Thyroid gland (tissue), 4 donors: ENCODE measurements around the gene BSPRY.

Experiments
- POLR2A ChIP-seq, 2 donors: fragments of 450-650 bp; IDR thresholded peaks; one replicate each; pipeline ENCODE4 v1.6.1; 2017; ENCODE audit warnings: antibody characterized with exemption in 2 of 2, mild to moderate bottlenecking in 2 of 2, moderate library complexity in 1 of 2
- TF ChIP-seq, protein P1 (sequence below), 6 experiments: fragments of 200-600 bp in 3 of 6; fragments of 450-650 bp in 3 of 6; sonication (generic) in 3 of 6; IDR thresholded peaks; one replicate each; pipeline ENCODE4 v1.5.1; 2016 to 2019; ENCODE audit warnings: antibody characterized with exemption in 6 of 6, mild to moderate bottlenecking in 2 of 6, inconsistent platforms in 1 of 6, moderate library complexity in 1 of 6

DNA sequence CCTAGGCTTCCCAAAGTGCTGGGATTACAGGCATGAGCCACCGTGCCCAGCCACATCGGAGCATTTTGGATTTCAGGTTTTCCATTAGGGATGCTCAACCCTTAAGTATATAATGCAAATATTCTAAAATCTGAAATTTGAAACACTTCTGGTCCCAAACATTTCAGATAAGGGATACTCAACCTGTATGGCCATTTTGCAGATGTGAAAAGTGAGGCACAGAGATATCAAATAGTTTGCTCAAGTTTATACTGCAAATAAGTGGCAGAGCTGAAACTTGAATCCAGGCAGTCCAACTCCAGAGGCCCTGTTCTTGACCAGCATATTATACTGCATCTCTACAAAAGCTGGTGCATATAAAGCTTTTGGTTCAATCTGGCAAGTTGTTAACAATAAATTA lies 11.6 kb upstream of the BSPRY start:
- TF ChIP-seq, protein P1, sequence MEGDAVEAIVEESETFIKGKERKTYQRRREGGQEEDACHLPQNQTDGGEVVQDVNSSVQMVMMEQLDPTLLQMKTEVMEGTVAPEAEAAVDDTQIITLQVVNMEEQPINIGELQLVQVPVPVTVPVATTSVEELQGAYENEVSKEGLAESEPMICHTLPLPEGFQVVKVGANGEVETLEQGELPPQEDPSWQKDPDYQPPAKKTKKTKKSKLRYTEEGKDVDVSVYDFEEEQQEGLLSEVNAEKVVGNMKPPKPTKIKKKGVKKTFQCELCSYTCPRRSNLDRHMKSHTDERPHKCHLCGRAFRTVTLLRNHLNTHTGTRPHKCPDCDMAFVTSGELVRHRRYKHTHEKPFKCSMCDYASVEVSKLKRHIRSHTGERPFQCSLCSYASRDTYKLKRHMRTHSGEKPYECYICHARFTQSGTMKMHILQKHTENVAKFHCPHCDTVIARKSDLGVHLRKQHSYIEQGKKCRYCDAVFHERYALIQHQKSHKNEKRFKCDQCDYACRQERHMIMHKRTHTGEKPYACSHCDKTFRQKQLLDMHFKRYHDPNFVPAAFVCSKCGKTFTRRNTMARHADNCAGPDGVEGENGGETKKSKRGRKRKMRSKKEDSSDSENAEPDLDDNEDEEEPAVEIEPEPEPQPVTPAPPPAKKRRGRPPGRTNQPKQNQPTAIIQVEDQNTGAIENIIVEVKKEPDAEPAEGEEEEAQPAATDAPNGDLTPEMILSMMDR (IDR thresholded peaks at IDR 0.05): no peak
- no peak for TF ChIP-seq POLR2A (IDR thresholded peaks at IDR 0.05)
